Activated CD8-positive, alpha-beta T cell treated with anti-CD3 and anti-CD28 coated beads for 36 hours (primary cell): ENCODE data around the gene LRRC4C. TPM values are rescaled to one million over a fixed set of nuclear protein-coding genes. Genes with fewer than 3 reads are reported as not detected.

ENCODE experiments used
- ATAC-seq: fragments of 200-7000 bp; cut with Tn5 transposase; one replicate; pipeline ENCODE4 v1.10.0; 2021; ENCODE audit warnings: mild to moderate bottlenecking, moderate library complexity
- CTCF ChIA-PET: fragments of 350-600 bp; sonication (Branson Sonifier 250); formaldehyde crosslinking; loops from one replicate; lab custom pipeline; 2021; ENCODE audit warnings: antibody characterized with exemption; lab: Charles Lee
- POLR2A ChIA-PET: fragments of 350-600 bp; sonication (Branson Sonifier 250); formaldehyde crosslinking; loops from one replicate; lab custom pipeline; 2021; ENCODE audit warnings: antibody characterized with exemption; lab: Charles Lee
- DNase-seq: peaks from one replicate; pipeline ENCODE4 v3.0.0-alpha.2; 2020
- H3K27ac Mint-ChIP-seq: one replicate; pipeline ENCODE4 v1.8.0; 2021; ENCODE audit warnings: mild to moderate bottlenecking, mixed read lengths
- H3K27me3 Mint-ChIP-seq: one replicate; pipeline ENCODE4 v1.8.0; 2021; ENCODE audit warnings: mixed read lengths
- H3K36me3 Mint-ChIP-seq: one replicate; pipeline ENCODE4 v1.8.0; 2021; ENCODE audit warnings: low read depth, mixed read lengths
- H3K4me1 Mint-ChIP-seq: one replicate; pipeline ENCODE4 v1.8.0; 2021; ENCODE audit warnings: low read depth, mixed read lengths
- H3K4me3 Mint-ChIP-seq: one replicate; pipeline ENCODE4 v1.8.0; 2021; ENCODE audit warnings: mild to moderate bottlenecking, moderate library complexity, mixed read lengths
- H3K9me3 Mint-ChIP-seq: one replicate; pipeline ENCODE4 v1.8.0; 2021; ENCODE audit warnings: mixed read lengths
- intact Hi-C: fragments of 100-400 bp; cut with micrococcal nuclease; formaldehyde crosslinking; loops from one replicate; pipeline ENCODE4 v1.10.0; 2022
- total RNA-seq, 2 experiments: library from RNA; stranded (reverse); gene quantifications; one replicate each; pipeline ENCODE4 v1.2.3, GENCODE V29; 2021
- TF ChIP-seq, protein P1 (sequence below): fragments of 200-600 bp; IDR thresholded peaks from one replicate; pipeline ENCODE4 v1.8.0; 2022; ENCODE audit warnings: antibody characterized with exemption, mild to moderate bottlenecking

The LRRC4C gene
- total RNA-seq, 2 experiments from 2014 or later = not detected

GRCh38 chr11:41085123-41085522 is 374.3 kb downstream of the LRRC4C start:
- no peaks in the 10 kb centered on the region for H3K27me3 Mint-ChIP-seq
- H3K36me3 Mint-ChIP-seq = no peaks in the 10 kb centered on the region
- no peaks in the 10 kb centered on the region for H3K4me1 Mint-ChIP-seq
- TF ChIP-seq, protein P1, sequence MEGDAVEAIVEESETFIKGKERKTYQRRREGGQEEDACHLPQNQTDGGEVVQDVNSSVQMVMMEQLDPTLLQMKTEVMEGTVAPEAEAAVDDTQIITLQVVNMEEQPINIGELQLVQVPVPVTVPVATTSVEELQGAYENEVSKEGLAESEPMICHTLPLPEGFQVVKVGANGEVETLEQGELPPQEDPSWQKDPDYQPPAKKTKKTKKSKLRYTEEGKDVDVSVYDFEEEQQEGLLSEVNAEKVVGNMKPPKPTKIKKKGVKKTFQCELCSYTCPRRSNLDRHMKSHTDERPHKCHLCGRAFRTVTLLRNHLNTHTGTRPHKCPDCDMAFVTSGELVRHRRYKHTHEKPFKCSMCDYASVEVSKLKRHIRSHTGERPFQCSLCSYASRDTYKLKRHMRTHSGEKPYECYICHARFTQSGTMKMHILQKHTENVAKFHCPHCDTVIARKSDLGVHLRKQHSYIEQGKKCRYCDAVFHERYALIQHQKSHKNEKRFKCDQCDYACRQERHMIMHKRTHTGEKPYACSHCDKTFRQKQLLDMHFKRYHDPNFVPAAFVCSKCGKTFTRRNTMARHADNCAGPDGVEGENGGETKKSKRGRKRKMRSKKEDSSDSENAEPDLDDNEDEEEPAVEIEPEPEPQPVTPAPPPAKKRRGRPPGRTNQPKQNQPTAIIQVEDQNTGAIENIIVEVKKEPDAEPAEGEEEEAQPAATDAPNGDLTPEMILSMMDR = no peak
- no peak overlapping the region for H3K4me3 Mint-ChIP-seq
- intact Hi-C loops = no loop called here
- ATAC-seq (no peak), DNase-seq (no peak)
- CTCF ChIA-PET = no interaction called here
- H3K9me3 Mint-ChIP-seq = peaks cover 9% of the 10 kb centered on the region
- H3K27ac Mint-ChIP-seq = no peak overlapping the region
- POLR2A ChIA-PET = no interaction called here

GRCh38 chr11:41081756-41082285 is 377.6 kb downstream of the LRRC4C start:
- H3K4me1 Mint-ChIP-seq = no peaks in the 10 kb centered on the region
- TF ChIP-seq, protein P1 = no peak
- no peaks in the 10 kb centered on the region for H3K36me3 Mint-ChIP-seq
- no peak for DNase-seq
- POLR2A ChIA-PET = no interaction called here
- intact Hi-C loops = no loop called here
- H3K27ac Mint-ChIP-seq = no peak overlapping the region
- CTCF ChIA-PET = no interaction called here
- no peaks in the 10 kb centered on the region for H3K27me3 Mint-ChIP-seq
- no peak overlapping the region for H3K4me3 Mint-ChIP-seq
- ATAC-seq = no peak
- H3K9me3 Mint-ChIP-seq = peaks cover 17% of the 10 kb centered on the region

- H3K9me3 Mint-ChIP-seq = peaks cover 35% of the 10 kb centered on the region
- H3K4me3 Mint-ChIP-seq = no peak overlapping the region
- H3K27ac Mint-ChIP-seq = no peak overlapping the region
- TF ChIP-seq, protein P1 = no peak
- ATAC-seq = no peak
- H3K27me3 Mint-ChIP-seq = no peaks in the 10 kb centered on the region
- H3K4me1 Mint-ChIP-seq = no peaks in the 10 kb centered on the region
- H3K36me3 Mint-ChIP-seq = no peaks in the 10 kb centered on the region
- intact Hi-C loops = no loop called here
- ChIA-PET POLR2A (no interaction called here), CTCF (no interaction called here)
- no peak for DNase-seq
Observed at GRCh38 chr11:41074318-41074717, 385.1 kb downstream of the LRRC4C start.

GRCh38 chr11:41065432-41065831 is 394.0 kb downstream of the LRRC4C start:
- H3K27ac Mint-ChIP-seq = no peak overlapping the region
- POLR2A ChIA-PET = no interaction called here
- peaks cover 27% of the 10 kb centered on the region for H3K9me3 Mint-ChIP-seq
- no peaks in the 10 kb centered on the region for H3K36me3 Mint-ChIP-seq
- H3K27me3 Mint-ChIP-seq = no peaks in the 10 kb centered on the region
- DNase-seq (no peak), ATAC-seq (no peak)
- TF ChIP-seq, protein P1 = no peak
- intact Hi-C loops = no loop called here
- H3K4me1 Mint-ChIP-seq = no peaks in the 10 kb centered on the region
- CTCF ChIA-PET = no interaction called here
- H3K4me3 Mint-ChIP-seq = no peak overlapping the region

GRCh38 chr11:41058138-41058537 is 401.3 kb downstream of the LRRC4C start:
- no peaks in the 10 kb centered on the region for H3K27me3 Mint-ChIP-seq
- CTCF ChIA-PET = no interaction called here

More at GRCh38 chr11:41058138-41058537, 401.3 kb downstream of the LRRC4C start:
- Mint-ChIP-seq H3K36me3 (no peaks in the 10 kb centered on the region), H3K27ac (no peak overlapping the region), H3K9me3 (peaks cover 11% of the 10 kb centered on the region), H3K4me3 (no peak overlapping the region), H3K4me1 (no peaks in the 10 kb centered on the region)
- no peak for DNase-seq
- TF ChIP-seq, protein P1 = no peak
- intact Hi-C loops = no loop called here
- no peak for ATAC-seq
- POLR2A ChIA-PET = no interaction called here
